ENCODE results near the gene NT5DC3.

Gene NT5DC3

GRCh38 chr12:103809154-103809553 lies 31.9 kb downstream of the NT5DC3 start:
- H3K36me3 ChIP-seq (ENCODE audit: low read depth): peaks cover 38% of the 10 kb centered on the region
- TF ChIP-seq, protein P1, sequence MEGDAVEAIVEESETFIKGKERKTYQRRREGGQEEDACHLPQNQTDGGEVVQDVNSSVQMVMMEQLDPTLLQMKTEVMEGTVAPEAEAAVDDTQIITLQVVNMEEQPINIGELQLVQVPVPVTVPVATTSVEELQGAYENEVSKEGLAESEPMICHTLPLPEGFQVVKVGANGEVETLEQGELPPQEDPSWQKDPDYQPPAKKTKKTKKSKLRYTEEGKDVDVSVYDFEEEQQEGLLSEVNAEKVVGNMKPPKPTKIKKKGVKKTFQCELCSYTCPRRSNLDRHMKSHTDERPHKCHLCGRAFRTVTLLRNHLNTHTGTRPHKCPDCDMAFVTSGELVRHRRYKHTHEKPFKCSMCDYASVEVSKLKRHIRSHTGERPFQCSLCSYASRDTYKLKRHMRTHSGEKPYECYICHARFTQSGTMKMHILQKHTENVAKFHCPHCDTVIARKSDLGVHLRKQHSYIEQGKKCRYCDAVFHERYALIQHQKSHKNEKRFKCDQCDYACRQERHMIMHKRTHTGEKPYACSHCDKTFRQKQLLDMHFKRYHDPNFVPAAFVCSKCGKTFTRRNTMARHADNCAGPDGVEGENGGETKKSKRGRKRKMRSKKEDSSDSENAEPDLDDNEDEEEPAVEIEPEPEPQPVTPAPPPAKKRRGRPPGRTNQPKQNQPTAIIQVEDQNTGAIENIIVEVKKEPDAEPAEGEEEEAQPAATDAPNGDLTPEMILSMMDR (IDR thresholded peaks at IDR 0.05; ENCODE audit: poor library complexity, severe bottlenecking): no peak
- H3K4me1 ChIP-seq (ENCODE audit: insufficient read depth, poor library complexity, severe bottlenecking): peaks cover 27% of the 10 kb centered on the region
- DNase-seq (ENCODE audit: low spot score) (no peak), ATAC-seq (ENCODE audit: low read depth) (no peak)
- H3K9me3 ChIP-seq (ENCODE audit: severe bottlenecking): no peaks in the 10 kb centered on the region
- H3K27me3 ChIP-seq (ENCODE audit: insufficient read depth, poor library complexity, severe bottlenecking): no peaks in the 10 kb centered on the region
- H3K27ac ChIP-seq (ENCODE audit: poor library complexity, severe bottlenecking): no peak overlapping the region
- H3K4me3 ChIP-seq (ENCODE audit: severe bottlenecking): no peak overlapping the region

DNA sequence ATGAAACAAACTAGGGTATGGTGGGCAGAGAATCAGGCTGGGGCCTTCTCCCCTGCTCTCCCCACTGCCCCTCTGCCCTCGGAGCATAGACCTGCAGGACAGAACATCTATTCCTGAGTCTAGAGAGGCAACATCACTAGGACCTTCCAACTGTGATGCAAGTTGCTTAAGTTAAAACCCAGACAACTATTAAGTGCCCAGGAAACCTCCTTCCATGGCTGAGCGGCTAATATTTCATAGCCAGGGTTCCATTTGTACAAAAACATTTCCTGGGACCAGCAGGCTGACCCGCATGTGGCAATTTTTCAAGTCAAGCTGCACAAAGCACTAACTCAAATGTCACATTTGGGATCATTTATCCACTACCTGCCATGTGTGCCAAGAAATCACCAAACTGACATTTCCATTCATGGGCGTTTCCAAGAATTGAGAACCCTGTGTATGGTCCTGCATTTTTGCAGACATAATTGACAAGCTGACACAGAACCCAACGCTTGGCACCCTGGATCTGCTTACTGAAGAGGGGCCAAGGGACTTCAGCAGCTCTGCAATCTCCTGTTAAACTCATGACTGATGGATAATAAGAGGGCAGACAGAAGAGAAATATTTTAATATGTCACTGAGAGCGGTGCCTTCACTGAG lies 32.7 kb downstream of the NT5DC3 start:
- DNase-seq (ENCODE audit: low spot score): no peak
- H3K9me3 ChIP-seq (ENCODE audit: severe bottlenecking): no peaks in the 10 kb centered on the region
- H3K27ac ChIP-seq (ENCODE audit: poor library complexity, severe bottlenecking): no peak overlapping the region
- no peak for ATAC-seq (ENCODE audit: low read depth)
- peaks cover 30% of the 10 kb centered on the region for H3K36me3 ChIP-seq (ENCODE audit: low read depth)
- peaks cover 35% of the 10 kb centered on the region for H3K4me1 ChIP-seq (ENCODE audit: insufficient read depth, poor library complexity, severe bottlenecking)
- no peaks in the 10 kb centered on the region for H3K27me3 ChIP-seq (ENCODE audit: insufficient read depth, poor library complexity, severe bottlenecking)
- H3K4me3 ChIP-seq (ENCODE audit: severe bottlenecking): no peak overlapping the region
- TF ChIP-seq, protein P1 (IDR thresholded peaks at IDR 0.05; ENCODE audit: poor library complexity, severe bottlenecking): no peak

- no peaks in the 10 kb centered on the region for H3K9me3 ChIP-seq (ENCODE audit: severe bottlenecking)
- DNase-seq (ENCODE audit: low spot score) (no peak), ATAC-seq (ENCODE audit: low read depth) (no peak)
- H3K27me3 ChIP-seq (ENCODE audit: insufficient read depth, poor library complexity, severe bottlenecking): no peaks in the 10 kb centered on the region
- no peak overlapping the region for H3K4me3 ChIP-seq (ENCODE audit: severe bottlenecking)
- peaks cover 41% of the 10 kb centered on the region for H3K4me1 ChIP-seq (ENCODE audit: insufficient read depth, poor library complexity, severe bottlenecking)
- TF ChIP-seq, protein P1 (IDR thresholded peaks at IDR 0.05; ENCODE audit: poor library complexity, severe bottlenecking): no peak
- H3K36me3 ChIP-seq (ENCODE audit: low read depth): peaks cover 24% of the 10 kb centered on the region
- no peak overlapping the region for H3K27ac ChIP-seq (ENCODE audit: poor library complexity, severe bottlenecking)
These were observed 33.3 kb downstream of the NT5DC3 start for GRCh38 chr12:103807561-103808238.

GRCh38 chr12:103806803-103807202 lies 34.2 kb downstream of the NT5DC3 start:
- ATAC-seq (ENCODE audit: low read depth) (no peak), DNase-seq (ENCODE audit: low spot score) (no peak)
- H3K9me3 ChIP-seq (ENCODE audit: severe bottlenecking): no peaks in the 10 kb centered on the region
- no peak overlapping the region for H3K4me3 ChIP-seq (ENCODE audit: severe bottlenecking)
- H3K27ac ChIP-seq (ENCODE audit: poor library complexity, severe bottlenecking): peak overlapping the region; percentile 88
- no peaks in the 10 kb centered on the region for H3K27me3 ChIP-seq (ENCODE audit: insufficient read depth, poor library complexity, severe bottlenecking)
- TF ChIP-seq, protein P1 (IDR thresholded peaks at IDR 0.05; ENCODE audit: poor library complexity, severe bottlenecking): no peak
- H3K4me1 ChIP-seq (ENCODE audit: insufficient read depth, poor library complexity, severe bottlenecking): peaks cover 50% of the 10 kb centered on the region
- peaks cover 15% of the 10 kb centered on the region for H3K36me3 ChIP-seq (ENCODE audit: low read depth)

Data from RWPE2 (cell line).